ENCODE results near the gene RYR2.

The RYR2 gene

GRCh38 chr1:237478082-237478481 lies 436.1 kb downstream of the RYR2 start:
- no peak for DNase-seq

- DNase-seq: no peak
Observed at GRCh38 chr1:237478842-237479241, 436.9 kb downstream of the RYR2 start.

GRCh38 chr1:237482777-237483176 lies 440.8 kb downstream of the RYR2 start:
- DNase-seq: no peak

- no peak for DNase-seq
Observed at GRCh38 chr1:237492359-237492758, 450.4 kb downstream of the RYR2 start.

GRCh38 chr1:237500566-237500965 lies 458.6 kb downstream of the RYR2 start:
- no peak for DNase-seq

GRCh38 chr1:237503292-237503691 lies 461.3 kb downstream of the RYR2 start:
- no peak for DNase-seq

- DNase-seq: no peak
Observed at GRCh38 chr1:237507005-237507404, 465.0 kb downstream of the RYR2 start.

GRCh38 chr1:237509748-237510147 lies 467.8 kb downstream of the RYR2 start:
- no peak for DNase-seq

GRCh38 chr1:237525102-237525501 lies 483.1 kb downstream of the RYR2 start:
- no peak for DNase-seq

- no peak for DNase-seq
Observed at GRCh38 chr1:237527761-237528160, 485.8 kb downstream of the RYR2 start.

- DNase-seq: no peak
Observed at GRCh38 chr1:237528545-237528944, 486.6 kb downstream of the RYR2 start.

GRCh38 chr1:237539055-237539454 lies 497.1 kb downstream of the RYR2 start:
- no peak for DNase-seq

GRCh38 chr1:237542525-237543418 lies 500.8 kb downstream of the RYR2 start:
- no peak for DNase-seq

- DNase-seq: no peak
Observed at GRCh38 chr1:237553078-237553477, 511.1 kb downstream of the RYR2 start.

GRCh38 chr1:237556911-237557310 lies 514.9 kb downstream of the RYR2 start:
- DNase-seq: no peak

- peak; percentile 37 for DNase-seq
Observed at GRCh38 chr1:237562242-237562823, 520.3 kb downstream of the RYR2 start.

GRCh38 chr1:237565236-237565635 lies 523.3 kb downstream of the RYR2 start:
- no peak for DNase-seq

- DNase-seq: no peak
Observed at GRCh38 chr1:237566581-237566980, 524.6 kb downstream of the RYR2 start.

- DNase-seq: no peak
Observed at GRCh38 chr1:237568955-237569354, 527.0 kb downstream of the RYR2 start.

GRCh38 chr1:237570530-237570929 lies 528.5 kb downstream of the RYR2 start:
- no peak for DNase-seq

- no peak for DNase-seq
Observed at GRCh38 chr1:237574536-237574935, 532.6 kb downstream of the RYR2 start.

GRCh38 chr1:237578540-237578939 lies 536.6 kb downstream of the RYR2 start:
- no peak for DNase-seq

- no peak for DNase-seq
Observed at GRCh38 chr1:237580726-237581125, 538.7 kb downstream of the RYR2 start.

- DNase-seq: no peak
Observed at GRCh38 chr1:237583270-237583669, 541.3 kb downstream of the RYR2 start.

- no peak for DNase-seq
Observed at GRCh38 chr1:237583756-237584155, 541.8 kb downstream of the RYR2 start.
